Activated T-helper 1 cell treated with anti-CD3 and anti-CD28 coated beads, Interleukin-12 subunit alpha, Interleukin-12 subunit beta, Interleukin-2, Interleukin-4 antibody, amounts not matched to agents 30 ng/mL and 10 ng/mL and 1 ng/mL, durations not matched to agents 14 hours and 24 hours and 36 hours (primary cell): ENCODE measurements around the gene MEST. TPM values are rescaled to one million over a fixed set of nuclear protein-coding genes. Genes with fewer than 3 reads are reported as not detected.

Experiments
- DNase-seq: peaks from one replicate; pipeline ENCODE4 v3.0.0; 2021; ENCODE audit warnings: low spot score
- H3K27ac Mint-ChIP-seq: one replicate; pipeline ENCODE4 v1.8.0; 2021; ENCODE audit warnings: mild to moderate bottlenecking, mixed read lengths
- H3K27me3 Mint-ChIP-seq: one replicate; pipeline ENCODE4 v1.8.0; 2022; ENCODE audit warnings: mild to moderate bottlenecking, moderate library complexity, mixed read lengths; ENCODE audit not compliant: insufficient read depth
- H3K36me3 Mint-ChIP-seq: one replicate; pipeline ENCODE4 v1.8.0; 2021; ENCODE audit warnings: low read depth, mixed read lengths
- H3K4me1 Mint-ChIP-seq: one replicate; pipeline ENCODE4 v1.8.0; 2021; ENCODE audit warnings: low read depth, mixed read lengths
- H3K4me3 Mint-ChIP-seq: one replicate; pipeline ENCODE4 v1.8.0; 2021; ENCODE audit warnings: mild to moderate bottlenecking, moderate library complexity, mixed read lengths
- H3K9me3 Mint-ChIP-seq: one replicate; pipeline ENCODE4 v1.8.0; 2021; ENCODE audit warnings: mixed read lengths
- intact Hi-C: fragments of 100-400 bp; cut with micrococcal nuclease; formaldehyde crosslinking; loops from one replicate; pipeline ENCODE4 v1.15.1; 2024
- total RNA-seq: library from RNA; stranded (reverse); gene quantifications from 2 replicates; pipeline ENCODE4 v1.2.3, GENCODE V29; 2022

Gene MEST
- total RNA-seq, 1 donor from 2014 or later: 4.1 TPM

DNA sequence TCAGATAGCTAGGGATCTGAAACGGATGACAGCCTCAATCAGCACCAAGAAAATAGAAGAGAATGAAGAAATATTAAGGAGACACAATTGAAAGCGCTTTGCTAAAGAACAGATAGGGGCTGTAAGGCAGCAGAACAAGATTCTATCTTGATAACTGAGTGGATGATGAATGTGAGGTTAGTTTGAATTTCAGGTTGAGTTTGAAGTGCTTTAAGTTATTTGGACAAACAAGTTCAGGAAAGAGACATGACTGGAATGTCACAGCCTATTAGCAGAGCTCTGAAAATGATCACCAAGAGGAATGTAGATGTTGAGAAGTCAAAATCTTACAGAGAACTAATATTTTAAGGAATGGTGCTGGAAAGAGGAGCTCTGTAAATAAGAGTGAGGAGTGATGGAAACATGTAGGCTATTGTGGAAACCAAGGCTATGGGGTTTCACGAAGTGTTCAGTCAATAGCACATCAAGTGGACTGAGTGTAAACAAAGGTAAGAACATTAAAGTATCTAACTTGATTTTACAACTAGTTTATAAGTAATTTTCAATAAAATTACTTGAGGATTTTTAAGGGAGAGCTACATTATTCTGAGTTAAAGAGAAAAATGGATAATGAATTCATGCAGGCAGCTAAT, 61.6 kb downstream of the MEST start:
- H3K27me3 Mint-ChIP-seq: no peaks in the 10 kb centered on the region
- no peaks in the 10 kb centered on the region for H3K9me3 Mint-ChIP-seq
- H3K4me3 Mint-ChIP-seq: no peak overlapping the region
- H3K27ac Mint-ChIP-seq: no peak overlapping the region
- peaks cover 3% of the 10 kb centered on the region for H3K36me3 Mint-ChIP-seq
- H3K4me1 Mint-ChIP-seq: no peaks in the 10 kb centered on the region
- intact Hi-C loops: no loop called here
- no peak for DNase-seq

DNA sequence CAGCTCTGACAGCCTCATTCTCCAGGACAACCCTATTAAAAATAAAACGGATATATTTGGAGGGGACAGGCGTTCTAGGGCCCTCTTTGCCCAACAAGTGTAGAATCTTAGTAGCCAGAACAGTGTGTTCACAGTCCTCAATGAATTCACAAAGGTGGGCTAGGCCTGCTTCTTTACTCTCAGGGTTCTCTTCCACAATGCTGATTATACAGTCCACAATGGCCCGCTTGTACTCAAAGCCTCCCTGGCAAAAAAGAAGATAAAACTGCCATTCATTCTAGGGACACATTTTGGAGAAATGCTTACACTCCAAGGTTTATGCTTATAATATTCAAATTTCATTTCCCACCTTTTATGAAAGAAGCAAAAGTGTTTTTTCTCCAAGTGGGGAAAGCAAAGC, 62.6 kb downstream of the MEST start:
- Mint-ChIP-seq H3K27ac (no peak overlapping the region), H3K27me3 (no peaks in the 10 kb centered on the region), H3K4me3 (no peak overlapping the region), H3K9me3 (no peaks in the 10 kb centered on the region), H3K4me1 (no peaks in the 10 kb centered on the region), H3K36me3 (no peaks in the 10 kb centered on the region)
- DNase-seq: no peak
- intact Hi-C loops: no loop called here

Other genes starting within 250 kb of the MEST start
- gene CPA2, start 225.2 kb upstream of the MEST start, total RNA-seq: not detected in 2 replicates
- not detected in 2 replicates for gene CPA4, start 198.9 kb upstream of the MEST start, total RNA-seq
- 0.69 and 1.3 TPM in 2 replicates for gene CPA5, start 147.3 kb upstream of the MEST start, total RNA-seq
- not detected in 2 replicates for gene CPA1, start 111.6 kb upstream of the MEST start, total RNA-seq
- gene CEP41, start 51.1 kb upstream of the MEST start, total RNA-seq: 17.1 and 17.8 TPM in 2 replicates
- gene COPG2, start 176.7 kb downstream of the MEST start, total RNA-seq: 19.3 and 20.9 TPM in 2 replicates
- gene TSGA13, start 194.5 kb downstream of the MEST start, total RNA-seq: not detected in 2 replicates
- not detected in 2 replicates for gene KLF14, start 242.1 kb downstream of the MEST start, total RNA-seq